Measurements from ENCODE around the gene PPARGC1A. TPM values are rescaled to one million over a fixed set of nuclear protein-coding genes. Genes with fewer than 3 reads are reported as not detected.

Gene PPARGC1A
- polyA plus RNA-seq, 2 of the 4 experiments (the other 2 are of a cell fraction), result 0.04 TPM

DNA sequence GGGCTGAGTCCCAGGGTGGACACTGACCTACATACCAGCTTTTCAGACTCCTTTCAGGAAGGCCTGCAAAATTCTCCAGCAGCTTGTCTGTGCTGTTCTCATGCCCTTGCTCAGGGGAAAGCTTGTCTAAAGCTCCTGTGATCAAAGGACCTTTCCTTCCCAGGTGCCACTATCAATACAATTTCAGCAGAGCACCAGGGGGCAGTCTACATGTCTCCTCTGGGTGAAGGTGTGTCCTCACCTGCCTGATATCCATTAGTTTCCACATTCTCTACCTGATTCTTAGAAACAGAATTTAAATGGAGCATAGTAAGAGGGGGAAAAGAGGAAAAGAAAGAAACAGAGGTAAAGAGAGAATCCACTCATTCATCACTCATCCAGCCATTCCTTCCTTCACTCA lies 114.2 kb downstream of the PPARGC1A start (continued):
- TF ChIP-seq, protein P1, sequence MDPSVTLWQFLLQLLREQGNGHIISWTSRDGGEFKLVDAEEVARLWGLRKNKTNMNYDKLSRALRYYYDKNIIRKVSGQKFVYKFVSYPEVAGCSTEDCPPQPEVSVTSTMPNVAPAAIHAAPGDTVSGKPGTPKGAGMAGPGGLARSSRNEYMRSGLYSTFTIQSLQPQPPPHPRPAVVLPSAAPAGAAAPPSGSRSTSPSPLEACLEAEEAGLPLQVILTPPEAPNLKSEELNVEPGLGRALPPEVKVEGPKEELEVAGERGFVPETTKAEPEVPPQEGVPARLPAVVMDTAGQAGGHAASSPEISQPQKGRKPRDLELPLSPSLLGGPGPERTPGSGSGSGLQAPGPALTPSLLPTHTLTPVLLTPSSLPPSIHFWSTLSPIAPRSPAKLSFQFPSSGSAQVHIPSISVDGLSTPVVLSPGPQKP (IDR thresholded peaks at IDR 0.05; ENCODE audit: low read depth, low read length), result no peak
- no peak for TF ChIP-seq POLR2A (IDR thresholded peaks at IDR 0.05; ENCODE audit: low read length)
- TF ChIP-seq HOXB13 (CRISPR knock-in tag; IDR thresholded peaks at IDR 0.05; ENCODE audit: low read depth), result no peak
- TF ChIP-seq HOXB5 (CRISPR knock-in tag; IDR thresholded peaks at IDR 0.05), result no peak

DNA sequence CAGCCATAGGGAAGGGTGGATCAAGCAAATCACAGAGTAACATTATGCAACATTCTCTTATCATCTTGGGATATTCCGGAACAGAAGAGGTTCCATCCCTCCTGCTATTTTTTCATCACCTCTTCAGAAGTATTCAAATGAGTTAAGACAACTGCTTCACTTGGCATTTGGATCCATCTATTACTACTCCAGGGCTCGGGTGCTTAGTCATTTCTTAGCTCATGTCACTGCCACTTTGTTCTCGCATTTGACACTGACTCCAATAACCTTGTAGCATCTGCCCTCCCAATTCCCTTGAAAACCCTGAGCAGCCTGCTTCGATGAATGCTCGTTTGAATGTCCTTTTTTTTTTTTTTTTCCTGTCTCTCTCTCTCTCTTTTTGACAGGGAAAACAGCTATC lies 114.9 kb downstream of the PPARGC1A start:
- no peak for FAIRE-seq
- 19% methylated on average over 5 of the region's 5 CpGs for WGBS (ENCODE audit: missing lambda C conversion rate)
- H3K4me2 ChIP-seq, result no peak overlapping the region
- POLR2A ChIA-PET, result no interaction called here
- no peak for ATAC-seq
- DNase-seq (ENCODE audit: low read depth in 1 of 2, low spot score in 1 of 2), result no peak
- no peak overlapping the region for H3K4me3 ChIP-seq
- H3K4me1 ChIP-seq, result no peaks in the 10 kb centered on the region
- no peaks in the 10 kb centered on the region for H3K9me3 ChIP-seq
- TF ChIP-seq EHMT2 (IDR thresholded peaks at IDR 0.05; ENCODE audit: low read depth), result no peak
- TF ChIP-seq TP53 (CRISPR knock-in tag; IDR thresholded peaks at IDR 0.05), result no peak
- no peak for TF ChIP-seq SREBF2 (IDR thresholded peaks at IDR 0.05)
- TF ChIP-seq, protein P2, sequence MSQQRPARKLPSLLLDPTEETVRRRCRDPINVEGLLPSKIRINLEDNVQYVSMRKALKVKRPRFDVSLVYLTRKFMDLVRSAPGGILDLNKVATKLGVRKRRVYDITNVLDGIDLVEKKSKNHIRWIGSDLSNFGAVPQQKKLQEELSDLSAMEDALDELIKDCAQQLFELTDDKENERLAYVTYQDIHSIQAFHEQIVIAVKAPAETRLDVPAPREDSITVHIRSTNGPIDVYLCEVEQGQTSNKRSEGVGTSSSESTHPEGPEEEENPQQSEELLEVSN (IDR thresholded peaks at IDR 0.05; ENCODE audit: borderline replicate concordance, low read depth), result no peak
- TF ChIP-seq EP300 (IDR thresholded peaks at IDR 0.05), result no peak
- TF ChIP-seq MAFK (IDR thresholded peaks at IDR 0.05; ENCODE audit: partially characterized antibody), result no peak
- no peak for TF ChIP-seq NFE2L2 (conservative IDR thresholded peaks at IDR 0.05; ENCODE audit: low read length)
- TF ChIP-seq, protein P3, sequence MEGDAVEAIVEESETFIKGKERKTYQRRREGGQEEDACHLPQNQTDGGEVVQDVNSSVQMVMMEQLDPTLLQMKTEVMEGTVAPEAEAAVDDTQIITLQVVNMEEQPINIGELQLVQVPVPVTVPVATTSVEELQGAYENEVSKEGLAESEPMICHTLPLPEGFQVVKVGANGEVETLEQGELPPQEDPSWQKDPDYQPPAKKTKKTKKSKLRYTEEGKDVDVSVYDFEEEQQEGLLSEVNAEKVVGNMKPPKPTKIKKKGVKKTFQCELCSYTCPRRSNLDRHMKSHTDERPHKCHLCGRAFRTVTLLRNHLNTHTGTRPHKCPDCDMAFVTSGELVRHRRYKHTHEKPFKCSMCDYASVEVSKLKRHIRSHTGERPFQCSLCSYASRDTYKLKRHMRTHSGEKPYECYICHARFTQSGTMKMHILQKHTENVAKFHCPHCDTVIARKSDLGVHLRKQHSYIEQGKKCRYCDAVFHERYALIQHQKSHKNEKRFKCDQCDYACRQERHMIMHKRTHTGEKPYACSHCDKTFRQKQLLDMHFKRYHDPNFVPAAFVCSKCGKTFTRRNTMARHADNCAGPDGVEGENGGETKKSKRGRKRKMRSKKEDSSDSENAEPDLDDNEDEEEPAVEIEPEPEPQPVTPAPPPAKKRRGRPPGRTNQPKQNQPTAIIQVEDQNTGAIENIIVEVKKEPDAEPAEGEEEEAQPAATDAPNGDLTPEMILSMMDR (IDR thresholded peaks at IDR 0.05), result no peak
- TF ChIP-seq, protein P4, sequence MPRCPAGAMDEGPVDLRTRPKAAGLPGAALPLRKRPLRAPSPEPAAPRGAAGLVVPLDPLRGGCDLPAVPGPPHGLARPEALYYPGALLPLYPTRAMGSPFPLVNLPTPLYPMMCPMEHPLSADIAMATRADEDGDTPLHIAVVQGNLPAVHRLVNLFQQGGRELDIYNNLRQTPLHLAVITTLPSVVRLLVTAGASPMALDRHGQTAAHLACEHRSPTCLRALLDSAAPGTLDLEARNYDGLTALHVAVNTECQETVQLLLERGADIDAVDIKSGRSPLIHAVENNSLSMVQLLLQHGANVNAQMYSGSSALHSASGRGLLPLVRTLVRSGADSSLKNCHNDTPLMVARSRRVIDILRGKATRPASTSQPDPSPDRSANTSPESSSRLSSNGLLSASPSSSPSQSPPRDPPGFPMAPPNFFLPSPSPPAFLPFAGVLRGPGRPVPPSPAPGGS (IDR thresholded peaks at IDR 0.05), result no peak
- no peak overlapping the region for H3K27ac ChIP-seq
- CTCF ChIA-PET, result no interaction called here

DNA sequence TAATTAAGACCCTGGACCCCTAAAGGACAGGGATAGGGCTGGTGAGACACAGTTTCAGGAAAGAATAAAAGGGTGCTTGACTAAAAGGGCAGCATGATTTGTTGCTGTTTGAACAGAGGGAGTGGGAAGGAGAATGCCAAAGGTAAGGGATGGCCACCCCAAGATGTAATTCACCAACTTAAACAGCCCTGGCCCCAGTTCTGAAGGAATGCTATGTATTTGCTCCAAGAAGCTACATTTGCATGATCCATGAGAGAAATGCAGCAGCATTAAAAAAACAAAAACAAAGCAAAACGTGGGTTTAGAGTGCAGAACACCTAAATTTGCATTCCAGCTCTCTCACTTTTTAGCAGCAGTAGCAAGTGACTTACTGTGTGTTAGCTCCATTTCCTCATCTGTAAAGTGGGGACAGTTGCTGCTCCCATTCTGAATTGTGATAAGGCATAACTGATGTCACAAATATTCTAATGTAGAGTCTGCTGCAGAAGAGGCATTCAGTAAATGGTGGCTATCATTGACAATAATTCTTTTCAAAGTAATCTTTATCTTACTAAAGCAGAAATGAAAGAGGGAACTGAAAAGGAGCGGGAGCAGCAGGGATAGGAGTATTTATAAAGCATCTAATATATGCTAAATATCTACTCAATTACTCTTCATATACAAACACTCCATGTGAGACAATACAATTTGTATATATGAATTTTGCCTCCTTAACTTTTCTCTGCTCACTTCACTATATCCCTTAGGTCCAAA lies 115.8 kb downstream of the PPARGC1A start:
- DNase-seq (ENCODE audit: low read depth in 1 of 2, low spot score in 1 of 2) (no peak), ATAC-seq (no peak), FAIRE-seq (no peak)
- Histone ChIP-seq H3K9me3 (no peaks in the 10 kb centered on the region), H3K27ac (no peak overlapping the region), H3K4me1 (no peaks in the 10 kb centered on the region), H3K4me2 (no peak overlapping the region), H3K4me3 (no peak overlapping the region)
- 4% methylated on average over 2 of the region's 2 CpGs for WGBS (ENCODE audit: missing lambda C conversion rate)
- TF ChIP-seq BHLHE40 (IDR thresholded peaks at IDR 0.05; ENCODE audit: low read depth, low read length) (no peak), JUN (IDR thresholded peaks at IDR 0.05) (no peak), NFE2L2 (conservative IDR thresholded peaks at IDR 0.05; ENCODE audit: low read length) (no peak), ZFP36 (IDR thresholded peaks at IDR 0.05; ENCODE audit: borderline replicate concordance, partially characterized antibody) (no peak), TP53 (CRISPR knock-in tag; IDR thresholded peaks at IDR 0.05) (no peak), RAD21 (conservative IDR thresholded peaks at IDR 0.05 in 1 of 2, IDR thresholded peaks at IDR 0.05 in 1 of 2) (no peak), RNF2 (IDR thresholded peaks at IDR 0.05; ENCODE audit: borderline replicate concordance, low read depth) (no peak)
- TF ChIP-seq, protein P5, sequence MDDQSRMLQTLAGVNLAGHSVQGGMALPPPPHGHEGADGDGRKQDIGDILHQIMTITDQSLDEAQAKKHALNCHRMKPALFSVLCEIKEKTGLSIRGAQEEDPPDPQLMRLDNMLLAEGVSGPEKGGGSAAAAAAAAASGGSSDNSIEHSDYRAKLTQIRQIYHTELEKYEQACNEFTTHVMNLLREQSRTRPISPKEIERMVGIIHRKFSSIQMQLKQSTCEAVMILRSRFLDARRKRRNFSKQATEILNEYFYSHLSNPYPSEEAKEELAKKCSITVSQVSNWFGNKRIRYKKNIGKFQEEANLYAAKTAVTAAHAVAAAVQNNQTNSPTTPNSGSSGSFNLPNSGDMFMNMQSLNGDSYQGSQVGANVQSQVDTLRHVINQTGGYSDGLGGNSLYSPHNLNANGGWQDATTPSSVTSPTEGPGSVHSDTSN (IDR thresholded peaks at IDR 0.05), result no peak
- TF ChIP-seq, protein P6, sequence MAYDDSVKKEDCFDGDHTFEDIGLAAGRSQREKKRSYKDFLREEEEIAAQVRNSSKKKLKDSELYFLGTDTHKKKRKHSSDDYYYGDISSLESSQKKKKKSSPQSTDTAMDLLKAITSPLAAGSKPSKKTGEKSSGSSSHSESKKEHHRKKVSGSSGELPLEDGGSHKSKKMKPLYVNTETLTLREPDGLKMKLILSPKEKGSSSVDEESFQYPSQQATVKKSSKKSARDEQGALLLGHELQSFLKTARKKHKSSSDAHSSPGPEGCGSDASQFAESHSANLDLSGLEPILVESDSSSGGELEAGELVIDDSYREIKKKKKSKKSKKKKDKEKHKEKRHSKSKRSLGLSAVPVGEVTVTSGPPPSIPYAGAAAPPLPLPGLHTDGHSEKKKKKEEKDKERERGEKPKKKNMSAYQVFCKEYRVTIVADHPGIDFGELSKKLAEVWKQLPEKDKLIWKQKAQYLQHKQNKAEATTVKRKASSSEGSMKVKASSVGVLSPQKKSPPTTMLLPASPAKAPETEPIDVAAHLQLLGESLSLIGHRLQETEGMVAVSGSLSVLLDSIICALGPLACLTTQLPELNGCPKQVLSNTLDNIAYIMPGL (CRISPR knock-in tag; IDR thresholded peaks at IDR 0.05; ENCODE audit: borderline replicate concordance), result no peak
- TF ChIP-seq, protein P2 (IDR thresholded peaks at IDR 0.05; ENCODE audit: borderline replicate concordance, low read depth), result no peak
- TF ChIP-seq, protein P7, sequence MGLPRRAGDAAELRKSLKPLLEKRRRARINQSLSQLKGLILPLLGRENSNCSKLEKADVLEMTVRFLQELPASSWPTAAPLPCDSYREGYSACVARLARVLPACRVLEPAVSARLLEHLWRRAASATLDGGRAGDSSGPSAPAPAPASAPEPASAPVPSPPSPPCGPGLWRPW (IDR thresholded peaks at IDR 0.05), result no peak
- TF ChIP-seq, protein P8, sequence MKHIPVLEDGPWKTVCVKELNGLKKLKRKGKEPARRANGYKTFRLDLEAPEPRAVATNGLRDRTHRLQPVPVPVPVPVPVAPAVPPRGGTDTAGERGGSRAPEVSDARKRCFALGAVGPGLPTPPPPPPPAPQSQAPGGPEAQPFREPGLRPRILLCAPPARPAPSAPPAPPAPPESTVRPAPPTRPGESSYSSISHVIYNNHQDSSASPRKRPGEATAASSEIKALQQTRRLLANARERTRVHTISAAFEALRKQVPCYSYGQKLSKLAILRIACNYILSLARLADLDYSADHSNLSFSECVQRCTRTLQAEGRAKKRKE (CRISPR knock-in tag; IDR thresholded peaks at IDR 0.05; ENCODE audit: low read depth), result no peak
- ChIA-PET POLR2A (interaction anchor here (0.6 kb wide), 1 partner anchor 53 kb away, joined by 5 read pairs; no protein-coding TSS in a partner anchor), CTCF (no interaction called here)
